Fibroblast of lung (primary cell): ENCODE measurements around the gene EYA2.

Source experiments
- CTCF ChIP-seq, 2 donors: IDR thresholded peaks in 1 of 2; conservative IDR thresholded peaks in 1 of 2; 1 replicate in 1 of 2; 2 replicates in 1 of 2; pipeline ENCODE4 v1.5.1; 2011 to 2012; ENCODE audit warnings: low read length in 2 of 2, control low read depth in 1 of 2, inconsistent platforms in 1 of 2, low read depth in 1 of 2, mild to moderate bottlenecking in 1 of 2
- EZH2 ChIP-seq: IDR thresholded peaks from 2 replicates; pipeline ENCODE4 v1.5.1; 2012; ENCODE audit warnings: low read length, control low read depth, mild to moderate bottlenecking; ENCODE audit errors: missing control alignments

DNA sequence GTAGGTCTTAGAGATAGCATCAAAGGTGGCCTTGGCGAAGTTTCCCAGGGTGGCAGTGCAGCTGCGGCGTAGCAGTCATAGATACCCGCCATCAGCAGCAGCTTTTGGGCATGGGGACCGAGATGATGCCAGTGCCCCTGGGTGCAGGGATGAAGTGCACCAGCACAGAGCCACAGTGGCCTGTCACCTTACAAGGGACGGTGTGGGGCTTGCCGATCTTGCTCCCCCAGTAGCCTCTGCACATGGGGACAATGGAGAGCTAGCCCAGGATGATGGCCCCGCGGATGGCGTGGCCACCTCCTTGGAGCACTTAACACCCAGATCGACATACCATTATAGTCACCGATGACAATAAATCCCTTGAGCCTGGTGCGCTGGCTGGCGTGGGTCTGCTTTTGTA, 266.3 kb downstream of the EYA2 start:
- no peak for TF ChIP-seq CTCF (conservative IDR thresholded peaks at IDR 0.05 in 1 of 2, IDR thresholded peaks at IDR 0.05 in 1 of 2; ENCODE audit: low read depth in 1 of 2, low read length in 2 of 2)
- TF ChIP-seq EZH2: no peak
